ENCODE data around the gene SH3BP5. TPM values are rescaled to one million over a fixed set of nuclear protein-coding genes. Genes with fewer than 3 reads are reported as not detected.

SH3BP5 gene
- total RNA-seq, 4 donors from 2014 or later, result 99.0 to 113 (median 105) TPM

- TF ChIP-seq CTCF (IDR thresholded peaks at IDR 0.05), result no peak
- TF ChIP-seq EP300 (IDR thresholded peaks at IDR 0.05), result no peak
- no peak for TF ChIP-seq POLR2A (IDR thresholded peaks at IDR 0.05)
- Histone ChIP-seq H3K9me3 (no peaks in the 10 kb centered on the region), H3K4me1 (peaks cover 0 to 76% (median 28%) of the 10 kb centered on the region in 4 donors), H3K4me3 (no peak overlapping the region), H3K36me3 (no peaks in the 10 kb centered on the region), H3K27me3 (no peaks in the 10 kb centered on the region), H3K27ac (peak overlapping the region in 3 of 4 donors; percentile 5 to 77 (median 39))
- DNase-seq (ENCODE audit: low spot score in 2 of 2), result no peak
- WGBS, 2 donors, result 53% methylated on average over 4 of the region's 4 CpGs
These were observed 53.2 kb downstream of the SH3BP5 start for GRCh38 chr3:15279205-15279604.

- H3K4me3 ChIP-seq, result no peak overlapping the region
- WGBS, 2 donors, result 60 to 65% methylated on average over 13 of the region's 13 CpGs
- H3K27me3 ChIP-seq, result no peaks in the 10 kb centered on the region
- TF ChIP-seq EP300 (IDR thresholded peaks at IDR 0.05) (no peak), CTCF (IDR thresholded peaks at IDR 0.05) (no peak), POLR2A (IDR thresholded peaks at IDR 0.05) (no peak)
- DNase-seq (ENCODE audit: low spot score in 2 of 2), result no peak
- no peaks in the 10 kb centered on the region for H3K36me3 ChIP-seq
- H3K27ac ChIP-seq, result peak overlapping the region in 2 of 4 donors; percentile 72 to 77
- no peaks in the 10 kb centered on the region for H3K9me3 ChIP-seq
- H3K4me1 ChIP-seq, result peaks cover 0 to 70% (median 24%) of the 10 kb centered on the region in 4 donors
These were observed 54.4 kb downstream of the SH3BP5 start for GRCh38 chr3:15277861-15278500.

- H3K4me3 ChIP-seq, result no peak overlapping the region
- TF ChIP-seq EP300 (IDR thresholded peaks at IDR 0.05) (no peak), POLR2A (IDR thresholded peaks at IDR 0.05) (no peak), CTCF (IDR thresholded peaks at IDR 0.05) (no peak)
- H3K4me1 ChIP-seq, result peaks cover 0 to 70% (median 22%) of the 10 kb centered on the region in 4 donors
- WGBS, 2 donors, result 68 to 74% methylated on average over 11 of the region's 11 CpGs
- no peaks in the 10 kb centered on the region for H3K9me3 ChIP-seq
- no peaks in the 10 kb centered on the region for H3K27me3 ChIP-seq
- DNase-seq (ENCODE audit: low spot score in 2 of 2), result no peak
- H3K36me3 ChIP-seq, result no peaks in the 10 kb centered on the region
- peak overlapping the region in 2 of 4 donors; percentile 70 to 72 for H3K27ac ChIP-seq
These were observed 56.2 kb downstream of the SH3BP5 start for GRCh38 chr3:15276028-15276724.

GRCh38 chr3:15273227-15273626 is 59.2 kb downstream of the SH3BP5 start:
- Histone ChIP-seq H3K36me3 (peaks cover 0 to 4% (median 0%) of the 10 kb centered on the region in 3 donors), H3K4me3 (no peak overlapping the region), H3K4me1 (peaks cover 0 to 64% (median 33%) of the 10 kb centered on the region in 4 donors), H3K27me3 (no peaks in the 10 kb centered on the region), H3K27ac (peak overlapping the region in 3 of 4 donors; percentile 62 to 91 (median 73)), H3K9me3 (no peaks in the 10 kb centered on the region)
- WGBS, 2 donors, result 72 to 75% methylated on average over 5 of the region's 5 CpGs
- TF ChIP-seq EP300 (IDR thresholded peaks at IDR 0.05) (peak in 1 of 2 donors; percentile 12), CTCF (IDR thresholded peaks at IDR 0.05) (no peak), POLR2A (IDR thresholded peaks at IDR 0.05) (no peak)
- DNase-seq (ENCODE audit: low spot score in 2 of 2), result no peak

Data from tibial nerve (tissue), 4 donors.